CD4-positive, alpha-beta T cell treated with Interleukin-17A for 4 hours (primary cell): Measurements from ENCODE around the gene MOB2.
A peak's percentile ranks its signal among the peaks of the same experiment; 100 is the strongest.

Experiments used
- DNase-seq: peaks from one replicate; pipeline ENCODE4 v3.0.0-alpha.2; 2020; ENCODE audit warnings: mixed read lengths

The MOB2 gene

DNA sequence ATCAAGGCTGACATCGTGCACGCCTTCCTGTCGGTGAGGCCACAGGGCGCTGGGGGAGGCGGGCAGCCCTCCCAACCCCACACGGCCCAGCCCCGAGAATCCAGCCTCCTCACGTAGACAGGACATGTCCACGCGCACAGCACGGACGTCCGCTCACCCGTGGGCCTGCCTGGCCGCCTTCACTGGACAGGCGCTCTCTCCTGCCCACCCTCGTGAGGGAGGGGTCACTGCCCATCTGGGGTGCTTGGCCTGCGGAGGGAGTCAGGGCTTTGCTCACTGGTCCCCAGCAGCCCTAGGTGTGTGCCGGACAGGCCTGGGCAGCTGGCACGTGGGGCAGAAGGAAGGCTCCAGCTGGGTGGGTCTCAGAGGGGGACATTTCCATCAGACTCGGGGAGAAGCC is 32.0 kb downstream of the MOB2 start:
- DNase-seq = no peak

DNA sequence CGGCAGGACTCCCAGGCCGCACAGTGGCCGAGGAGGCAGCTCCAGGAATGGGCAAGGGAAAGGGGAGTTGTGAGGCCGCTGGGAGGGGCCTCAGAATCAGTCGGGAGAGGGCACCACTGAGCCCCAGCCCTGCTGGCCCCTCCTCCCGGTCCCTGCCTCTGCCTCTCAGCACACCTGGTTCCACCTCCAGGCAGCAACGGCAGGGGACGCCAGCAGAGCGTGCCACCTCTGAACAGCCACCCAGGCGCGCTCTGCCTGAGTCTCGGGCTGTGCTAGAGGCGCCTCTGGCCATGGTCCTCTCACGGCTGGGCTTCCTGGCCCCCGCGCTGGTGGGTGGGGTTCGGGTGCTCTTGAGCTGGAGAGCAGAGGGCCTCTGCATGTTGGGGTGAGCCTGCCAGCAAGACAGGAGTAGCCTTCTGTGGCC is 33.0 kb downstream of the MOB2 start:
- DNase-seq = peak; percentile 56

DNA sequence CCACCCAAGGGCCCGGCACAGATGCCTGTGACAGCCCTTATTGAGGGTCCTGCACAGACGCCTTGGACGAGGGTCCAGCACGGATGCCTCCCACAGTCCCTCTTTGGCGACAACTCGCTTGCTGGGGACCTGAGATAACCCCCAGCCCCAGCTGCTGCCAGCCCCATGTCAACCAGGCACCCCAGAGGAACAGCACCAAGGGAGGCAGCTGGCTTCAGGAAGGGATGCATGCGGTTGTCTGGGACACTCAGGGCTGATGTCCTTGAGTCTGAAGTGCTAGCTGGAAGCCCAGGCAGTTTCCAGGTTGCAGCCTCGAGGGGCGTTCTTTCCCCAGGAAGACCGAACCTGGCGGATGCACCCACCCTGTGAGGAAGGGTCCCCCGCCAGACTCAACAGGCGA is 33.8 kb downstream of the MOB2 start:
- no peak for DNase-seq

DNA sequence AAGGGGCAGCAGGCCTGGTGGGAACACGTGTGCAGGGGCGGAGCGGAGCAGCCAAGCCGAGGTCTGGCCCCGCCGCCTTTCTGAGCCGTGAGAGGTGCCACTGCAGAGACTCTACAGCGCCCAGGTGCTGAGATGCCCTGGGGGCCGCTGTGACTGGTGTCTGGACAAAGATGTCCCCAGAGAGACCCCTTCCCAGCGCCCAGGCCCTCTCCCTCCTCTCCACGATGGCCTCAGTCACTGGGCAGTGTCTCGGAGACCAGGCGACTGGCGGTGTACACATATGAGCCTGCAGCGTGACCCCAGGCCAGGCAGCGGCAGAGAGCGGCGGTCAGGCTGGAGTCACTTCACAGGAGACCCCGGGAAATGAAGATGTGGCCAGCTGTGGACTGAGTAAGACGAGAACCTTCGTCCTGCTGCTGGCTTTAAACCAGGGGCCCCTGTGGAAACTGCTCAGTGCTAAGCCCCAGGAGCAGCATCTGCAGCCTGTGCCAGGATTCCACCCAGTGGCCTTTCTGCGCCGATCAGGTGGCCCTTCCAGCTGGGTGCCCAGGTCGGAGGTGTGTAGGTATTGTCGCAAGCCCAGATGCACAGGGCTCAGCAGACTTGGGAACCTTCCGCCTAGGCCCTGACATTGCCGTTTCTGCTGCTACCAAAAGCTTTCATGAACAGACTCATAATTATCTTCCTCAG is 34.7 kb downstream of the MOB2 start:
- no peak for DNase-seq

DNA sequence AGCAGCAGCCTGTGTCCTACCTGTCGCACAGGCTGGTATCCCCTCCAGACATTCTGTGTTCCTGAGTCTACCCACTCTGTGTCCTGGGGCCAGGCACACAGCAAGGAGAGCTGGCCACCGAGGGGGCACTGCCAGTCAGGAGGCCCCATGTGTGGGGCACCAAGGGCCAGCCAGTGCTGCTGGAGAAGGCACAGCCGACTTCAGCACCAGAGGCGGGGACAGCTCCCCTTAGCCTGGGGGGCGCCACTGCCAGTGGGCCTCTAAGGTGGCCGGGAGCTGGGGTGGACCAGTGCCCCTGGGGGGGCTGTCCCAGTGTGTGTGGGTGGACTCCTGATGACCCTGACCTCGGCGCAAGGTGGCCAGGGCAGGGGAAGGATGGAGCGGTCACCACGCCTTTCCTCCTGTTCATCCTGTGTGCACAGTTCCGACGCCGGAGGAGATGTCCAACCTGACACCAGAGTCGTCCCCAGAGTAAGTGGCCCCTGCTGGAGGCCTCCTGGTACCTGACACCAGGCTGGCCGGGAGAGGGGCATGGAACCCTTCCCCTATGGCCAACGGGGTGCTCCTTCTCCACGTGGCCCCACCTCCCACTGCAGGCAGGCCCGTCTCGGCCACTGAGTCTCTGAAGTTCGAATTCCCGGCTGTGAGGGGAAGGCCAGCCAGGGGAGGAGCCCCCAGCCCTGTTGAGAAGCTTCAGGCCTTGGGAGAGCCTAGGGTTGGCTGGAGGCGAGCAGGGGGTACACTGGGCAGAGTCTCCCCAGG is 35.4 kb downstream of the MOB2 start:
- no peak for DNase-seq

DNA sequence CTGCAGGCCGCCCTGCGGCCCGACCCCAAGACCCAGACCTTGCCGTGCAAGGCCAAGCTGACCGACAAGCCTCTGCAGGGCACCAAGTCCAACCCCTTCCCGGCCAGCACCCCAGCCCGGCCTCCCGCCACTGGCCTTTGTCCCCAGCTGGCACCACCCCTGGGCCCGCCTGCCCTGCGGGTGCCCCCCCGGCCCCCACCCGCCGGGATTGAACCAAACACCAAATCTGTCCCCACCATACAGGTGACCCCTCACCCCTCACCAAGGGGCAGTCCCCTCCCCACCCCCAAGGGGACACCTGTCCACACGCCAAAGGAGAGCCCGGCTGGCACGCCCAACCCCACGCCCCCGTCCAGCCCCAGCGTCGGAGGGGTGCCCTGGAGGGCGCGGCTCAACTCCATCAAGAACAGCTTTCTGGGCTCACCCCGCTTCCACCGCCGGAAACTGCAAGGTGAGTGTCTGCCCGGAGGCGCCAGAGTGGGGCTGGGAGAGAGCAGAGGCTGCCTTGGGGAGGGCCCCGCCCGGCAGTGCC is 36.2 kb downstream of the MOB2 start:
- DNase-seq = no peak

DNA sequence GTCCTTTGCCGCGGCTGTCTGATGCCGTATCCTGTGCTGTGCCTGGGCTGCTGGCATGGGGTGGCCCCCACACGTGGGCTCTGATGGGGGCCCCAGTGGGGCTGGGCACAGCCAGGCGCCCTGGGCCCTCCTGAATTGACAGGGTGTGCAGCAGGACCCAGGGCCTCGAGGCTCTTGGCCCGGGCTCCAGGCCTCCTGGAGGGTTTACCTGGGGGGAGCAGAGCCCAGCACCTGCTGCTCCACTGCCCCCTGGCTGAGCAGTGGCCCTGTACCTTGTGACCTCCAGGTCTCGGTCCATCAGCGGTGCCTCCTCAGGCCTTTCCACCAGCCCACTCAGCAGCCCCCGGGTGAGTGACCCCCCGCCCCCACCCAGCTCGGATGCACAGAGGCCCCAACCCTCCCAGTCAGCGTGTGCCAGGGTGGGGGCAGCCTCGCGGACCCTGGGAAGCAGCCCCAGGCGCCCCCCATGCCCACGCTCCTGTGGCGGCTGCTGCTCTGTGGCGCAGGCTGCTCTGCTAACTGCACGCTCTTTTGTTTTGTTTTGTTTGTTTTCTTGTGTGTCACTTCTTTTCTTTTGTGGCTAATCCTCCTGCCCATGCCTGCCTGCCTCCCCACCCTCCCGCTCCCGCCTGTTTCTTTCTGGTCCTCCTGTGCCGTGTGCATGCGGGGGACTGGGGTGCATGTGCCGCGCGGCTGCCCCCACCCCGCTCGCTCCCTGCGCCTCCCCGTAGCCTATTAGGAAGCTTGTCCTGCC is 36.9 kb downstream of the MOB2 start:
- DNase-seq = no peak

DNA sequence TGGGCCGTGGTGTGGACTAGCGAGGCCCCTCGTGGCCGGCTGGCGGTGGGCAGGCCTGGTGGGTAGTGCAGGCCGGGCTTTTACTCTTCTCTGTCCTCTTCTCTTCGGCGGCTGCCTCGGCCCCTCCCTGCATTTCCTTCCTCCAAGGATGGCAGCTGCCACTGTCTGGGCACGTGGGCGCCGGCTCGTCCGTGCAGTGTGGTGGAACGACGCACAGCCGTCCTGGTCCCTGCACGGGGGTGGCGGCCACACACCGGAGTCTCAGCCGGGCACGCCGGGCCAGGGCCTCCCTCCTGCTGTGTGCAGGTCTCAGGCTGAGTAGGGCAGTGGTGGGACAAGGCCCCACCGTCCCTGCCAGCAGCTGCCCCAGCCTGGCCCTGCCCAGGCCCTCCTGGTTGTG is 37.7 kb downstream of the MOB2 start:
- DNase-seq = no peak

DNA sequence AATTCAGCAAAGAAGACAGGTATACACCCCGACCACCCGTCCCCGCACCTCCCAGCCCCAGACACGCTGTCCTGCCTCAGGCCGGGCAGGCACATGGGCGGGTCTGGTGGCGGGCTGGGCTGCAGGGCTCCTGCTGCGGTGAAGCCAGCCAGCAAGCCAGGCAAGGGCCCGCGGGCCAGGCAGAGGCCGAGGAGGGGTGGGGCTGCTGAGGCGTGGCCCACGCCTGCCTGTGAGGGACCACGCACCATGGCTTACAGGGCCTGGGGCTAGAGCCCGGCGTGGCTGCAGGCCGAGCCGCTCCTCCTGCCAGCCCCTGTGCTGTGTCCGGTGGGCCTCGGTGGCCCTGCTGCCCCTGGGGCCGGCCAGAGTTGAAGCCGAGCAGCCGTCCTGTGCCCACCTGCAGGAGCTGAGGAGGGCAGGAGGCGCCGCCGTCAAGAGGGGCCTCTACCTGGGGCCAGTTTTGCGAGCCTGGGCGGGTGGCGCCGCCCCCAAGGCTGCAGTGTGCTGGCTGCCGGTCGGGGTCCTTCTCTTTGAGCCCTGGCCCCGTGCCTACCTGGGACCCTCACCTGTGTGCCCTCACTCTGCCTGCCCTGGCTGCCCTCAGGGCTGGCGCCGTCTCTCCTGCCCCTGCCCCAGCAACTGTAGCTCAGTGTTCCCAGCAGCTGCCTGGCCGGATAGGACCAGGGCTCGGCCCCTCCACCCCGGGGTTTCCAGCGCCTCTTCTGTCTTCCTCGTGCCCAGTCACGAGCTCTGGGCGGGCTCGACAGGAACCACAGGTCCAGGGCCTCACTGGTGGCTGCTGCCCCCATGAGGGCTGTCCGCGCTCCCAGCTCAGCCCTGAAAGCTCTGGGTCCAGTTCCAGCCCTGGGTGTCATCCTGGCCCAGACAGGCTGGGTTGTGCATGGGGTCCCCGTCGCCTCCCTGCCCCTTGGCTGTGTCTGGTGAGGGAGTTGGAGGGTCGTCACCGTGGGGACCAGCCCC is 38.4 kb downstream of the MOB2 start:
- no peak for DNase-seq

DNA sequence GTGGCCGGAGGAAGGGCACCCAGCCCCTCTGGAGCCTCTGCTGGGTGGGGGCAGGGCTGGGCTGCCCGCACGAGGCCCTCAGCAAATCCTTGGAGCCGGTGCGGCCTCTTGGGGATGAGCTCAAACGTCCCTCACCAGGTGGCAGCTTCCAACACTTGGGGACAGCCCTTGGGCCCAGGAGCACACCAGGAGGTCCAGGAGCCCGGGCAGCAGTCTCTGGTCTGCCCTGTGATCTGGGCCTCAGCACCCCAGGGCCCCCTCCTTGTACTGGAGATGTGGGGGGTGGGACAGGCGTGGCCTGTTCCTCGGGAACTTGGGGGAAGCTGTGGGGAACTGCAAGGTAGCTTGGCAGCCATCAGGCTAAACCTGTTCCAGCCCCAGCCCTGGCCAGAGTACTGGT is 40.0 kb downstream of the MOB2 start:
- no peak for DNase-seq

DNA sequence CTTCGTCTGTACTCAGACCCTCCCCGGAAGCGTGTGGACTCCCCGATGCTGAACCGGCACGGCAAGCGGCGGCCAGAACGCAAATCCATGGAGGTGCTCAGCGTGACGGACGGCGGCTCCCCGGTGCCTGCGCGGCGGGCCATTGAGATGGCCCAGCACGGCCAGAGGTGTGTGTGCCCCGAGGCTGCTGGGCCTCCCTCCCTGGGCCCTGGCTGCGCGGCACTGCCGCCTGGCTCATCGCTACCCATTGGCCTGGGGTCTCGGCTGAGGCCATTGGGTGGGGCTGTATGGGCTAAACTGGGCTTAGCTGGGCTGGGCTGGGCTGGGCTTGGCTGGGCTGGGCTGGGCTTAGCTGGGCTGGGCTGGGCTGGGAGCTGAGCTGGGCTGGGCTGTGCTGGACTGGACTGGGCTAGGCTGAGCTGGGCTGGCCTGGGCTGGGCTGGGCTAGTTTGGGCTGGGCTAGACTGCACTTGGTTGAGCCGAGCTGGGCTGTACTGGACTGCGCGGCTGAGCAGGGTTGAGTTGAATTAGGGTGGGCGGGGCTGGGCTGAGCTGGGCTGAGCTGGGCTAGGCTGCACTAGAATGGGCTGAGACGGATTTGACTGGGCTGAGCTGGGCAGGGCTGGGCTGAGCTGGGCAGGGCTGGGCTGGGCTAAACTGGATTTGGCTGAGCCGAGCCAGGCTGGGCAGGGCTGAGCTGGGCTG is 40.7 kb downstream of the MOB2 start:
- DNase-seq = no peak

DNA sequence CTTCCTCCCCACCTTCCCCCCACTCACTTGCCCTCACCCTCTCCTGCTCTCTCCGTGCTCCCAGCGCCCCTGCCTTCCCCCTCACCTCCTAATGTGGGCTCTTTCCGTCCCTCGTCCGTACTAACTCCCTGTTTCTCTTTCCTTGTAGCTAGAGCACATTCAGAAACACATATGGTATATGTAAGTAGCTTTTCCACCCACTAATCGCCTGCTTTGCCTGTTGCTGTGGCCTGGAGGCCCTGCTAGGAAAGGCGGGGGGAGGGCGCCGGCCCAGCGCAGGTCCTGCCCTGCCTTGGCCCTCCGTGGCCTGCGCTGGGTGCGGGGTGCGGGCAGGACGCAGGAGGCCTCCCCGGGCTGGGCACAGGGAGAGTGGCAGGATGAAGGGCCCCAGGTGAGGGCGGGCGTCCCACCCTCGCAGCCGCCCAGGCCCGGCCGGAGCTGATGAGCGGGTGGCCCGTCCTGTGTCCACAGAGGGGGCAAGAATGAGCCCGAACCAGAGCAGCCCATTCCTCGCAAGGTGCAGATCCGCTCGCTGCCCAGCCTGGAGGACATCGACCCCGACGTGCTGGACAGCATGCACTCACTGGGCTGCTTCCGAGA is 41.7 kb downstream of the MOB2 start:
- no peak for DNase-seq

DNA sequence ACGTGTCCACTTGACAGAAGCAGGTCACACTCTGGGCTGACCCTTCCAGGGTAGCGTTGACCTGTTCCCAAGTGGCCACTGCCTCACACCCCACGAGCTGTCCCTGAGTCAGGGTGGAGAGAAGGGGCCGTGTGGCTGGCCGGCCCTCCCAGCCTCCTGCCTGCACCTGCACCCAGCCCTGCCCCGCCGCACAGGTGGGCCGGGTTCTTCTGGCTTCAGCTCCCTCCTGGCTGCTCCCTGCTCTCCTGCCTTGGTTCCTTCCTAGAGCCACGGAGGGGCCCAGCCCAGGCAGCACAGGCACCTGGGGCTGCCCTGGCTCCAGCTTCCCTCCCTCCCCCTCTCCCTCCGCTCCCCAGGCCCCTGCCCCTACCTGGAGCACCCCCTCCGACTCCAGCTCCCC is 42.3 kb downstream of the MOB2 start:
- DNase-seq = no peak

DNA sequence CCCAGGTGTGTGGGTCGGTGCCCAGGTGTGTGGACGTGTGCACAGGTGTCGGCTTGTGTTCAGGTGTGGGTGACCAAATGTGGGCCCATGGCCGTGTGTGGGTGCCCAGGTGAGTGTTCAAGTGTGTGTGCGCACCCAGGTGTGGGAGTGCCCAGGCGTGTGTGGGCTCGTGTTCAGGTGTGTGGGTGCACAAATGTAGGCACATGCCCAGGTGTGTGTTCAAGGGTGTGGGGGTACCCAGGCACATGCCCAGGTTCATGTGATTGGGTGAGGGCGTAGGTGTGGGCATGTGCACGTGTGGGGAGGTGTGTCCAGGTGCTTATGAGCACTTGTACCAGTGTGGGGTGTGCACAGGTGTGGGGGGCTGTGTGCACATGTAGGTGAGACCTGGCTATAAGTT is 42.8 kb downstream of the MOB2 start:
- no peak for DNase-seq

DNA sequence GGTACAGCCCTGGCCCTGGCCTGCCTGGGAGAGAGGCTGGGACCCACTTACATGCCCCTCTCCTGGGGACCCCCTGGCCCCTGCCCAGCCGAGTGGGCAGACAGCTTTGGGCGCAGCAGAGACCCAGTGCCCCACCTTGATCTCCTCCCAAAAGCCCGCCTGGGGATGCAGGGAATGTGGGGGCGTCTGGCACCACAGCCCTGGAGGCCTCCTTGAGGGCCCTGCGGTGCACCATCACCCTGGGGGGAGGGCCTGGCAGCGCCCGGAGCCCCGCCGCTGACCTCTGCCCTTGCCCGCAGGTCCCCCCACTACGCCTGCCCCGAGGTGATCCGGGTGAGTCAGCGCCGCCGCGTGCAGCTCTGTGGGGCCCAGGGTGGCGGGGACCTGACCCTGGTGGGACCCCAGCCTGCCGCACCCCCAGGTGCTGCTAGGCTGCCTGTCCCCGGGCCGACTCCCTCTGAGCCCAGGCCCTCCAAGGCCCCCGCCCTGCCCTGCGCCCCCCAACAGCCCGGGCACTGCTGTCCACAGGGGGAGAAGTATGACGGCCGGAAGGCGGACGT is 43.7 kb downstream of the MOB2 start:
- no peak for DNase-seq

DNA sequence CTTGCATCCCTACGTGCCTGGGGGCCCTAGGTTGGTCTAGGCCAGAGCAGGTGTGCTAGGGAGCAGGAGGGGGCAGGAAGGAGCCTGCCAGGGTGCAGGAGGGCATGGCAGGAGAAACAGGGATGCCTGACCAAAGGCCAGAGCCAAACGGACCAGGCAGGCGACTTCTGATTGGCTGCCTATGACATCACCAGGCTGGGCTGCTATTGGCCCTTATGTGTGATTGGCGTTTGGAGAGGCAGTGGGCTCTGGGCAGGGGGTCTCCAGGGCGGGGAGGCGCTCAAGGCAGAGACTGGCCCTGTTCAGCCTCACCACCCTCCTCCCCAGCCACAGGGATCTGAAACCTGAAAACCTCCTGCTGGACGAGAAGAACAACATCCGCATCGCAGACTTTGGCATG is 44.4 kb downstream of the MOB2 start:
- DNase-seq = no peak

DNA sequence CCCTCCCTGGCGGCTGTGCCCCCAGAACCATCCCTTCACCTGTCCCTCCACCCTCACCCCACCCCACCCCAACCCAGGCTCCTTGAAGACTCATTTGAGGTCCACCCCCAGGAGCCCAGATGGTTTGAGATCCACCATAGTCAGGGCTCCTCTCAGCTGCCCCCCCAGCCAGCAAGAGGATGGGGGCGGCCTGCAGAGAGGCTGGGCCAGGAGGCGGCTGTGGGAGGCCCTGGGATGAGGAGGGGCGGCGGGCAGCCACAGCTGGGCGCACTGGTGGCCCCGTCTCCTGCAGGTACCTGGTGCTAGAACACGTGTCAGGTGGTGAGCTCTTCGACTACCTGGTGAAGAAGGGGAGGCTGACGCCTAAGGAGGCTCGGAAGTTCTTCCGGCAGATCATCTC is 46.1 kb downstream of the MOB2 start:
- no peak for DNase-seq

DNA sequence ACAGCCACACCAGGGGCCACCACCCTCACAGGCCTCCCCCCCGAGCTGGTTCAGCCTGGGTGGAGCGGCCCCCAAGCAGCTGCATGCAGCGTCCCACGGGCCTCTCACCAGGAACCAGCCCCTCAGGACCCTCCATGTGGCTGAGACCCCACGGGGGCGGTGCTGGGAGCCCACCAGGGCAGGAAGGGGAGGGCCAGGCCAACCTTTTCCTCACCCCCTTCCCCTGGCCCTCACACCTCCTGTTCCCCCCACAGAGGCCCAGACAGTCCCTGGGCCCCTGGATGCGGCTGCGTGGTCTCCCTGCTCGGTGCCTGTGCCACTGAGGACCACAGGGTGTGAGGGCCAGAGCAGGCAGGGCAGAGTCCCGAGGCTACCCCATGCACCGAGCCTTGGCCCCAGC is 46.5 kb downstream of the MOB2 start:
- no peak for DNase-seq

DNA sequence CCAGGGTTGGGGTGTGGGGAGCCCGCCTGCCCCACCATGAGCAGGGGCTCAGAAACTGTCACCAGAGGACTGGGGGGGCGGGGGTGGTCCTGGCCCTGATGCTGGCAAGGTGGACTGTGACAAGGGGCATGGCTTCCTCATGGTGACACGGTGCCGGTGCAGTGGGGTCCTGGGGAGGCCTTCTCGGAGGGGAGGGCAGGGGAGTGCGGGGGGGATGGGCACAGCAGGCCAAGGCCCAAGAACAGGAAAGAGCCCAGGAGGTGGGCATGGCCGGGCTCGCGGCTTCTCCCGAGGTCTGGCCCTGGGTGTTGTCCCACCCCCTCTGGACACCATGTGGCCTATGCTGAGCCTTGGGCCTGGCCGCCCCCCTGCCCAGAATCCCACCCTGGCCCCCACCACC is 47.2 kb downstream of the MOB2 start:
- no peak for DNase-seq

DNA sequence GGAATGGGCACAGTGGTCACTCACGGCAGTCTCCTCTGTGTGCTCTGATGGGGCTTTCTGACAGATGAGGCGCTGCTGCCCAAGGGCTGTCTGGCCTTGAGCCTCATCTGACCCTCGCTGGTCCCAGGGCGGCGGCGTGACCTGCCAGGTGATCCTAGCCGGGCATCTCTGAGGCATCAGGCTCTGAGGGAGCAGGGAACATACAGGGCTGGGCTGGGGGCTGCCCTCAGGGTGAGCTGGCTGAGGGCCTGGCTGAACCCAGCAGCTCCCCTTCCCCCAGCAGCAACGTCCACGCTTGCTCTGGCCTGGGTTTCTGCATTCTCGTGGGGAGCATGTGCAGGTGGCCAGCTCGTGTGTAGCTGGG is 47.6 kb downstream of the MOB2 start:
- no peak for DNase-seq
